NK-92 treated with Interleukin-12 subunit alpha and Interleukin-12 subunit beta, amount 100 ng/mL, for 24 hours (cell line): ENCODE results near the gene PPP2R3A.
"Not testable (repeated sequence)": the region's sequence is repeated elsewhere in the genome, so short reads cannot be mapped to it uniquely, and the experiment has no call there.

Experiments
- DNase-seq: peaks from one replicate; lab custom pipeline; 2025; lab: John Stamatoyannopoulos, UW

PPP2R3A gene, protein sequence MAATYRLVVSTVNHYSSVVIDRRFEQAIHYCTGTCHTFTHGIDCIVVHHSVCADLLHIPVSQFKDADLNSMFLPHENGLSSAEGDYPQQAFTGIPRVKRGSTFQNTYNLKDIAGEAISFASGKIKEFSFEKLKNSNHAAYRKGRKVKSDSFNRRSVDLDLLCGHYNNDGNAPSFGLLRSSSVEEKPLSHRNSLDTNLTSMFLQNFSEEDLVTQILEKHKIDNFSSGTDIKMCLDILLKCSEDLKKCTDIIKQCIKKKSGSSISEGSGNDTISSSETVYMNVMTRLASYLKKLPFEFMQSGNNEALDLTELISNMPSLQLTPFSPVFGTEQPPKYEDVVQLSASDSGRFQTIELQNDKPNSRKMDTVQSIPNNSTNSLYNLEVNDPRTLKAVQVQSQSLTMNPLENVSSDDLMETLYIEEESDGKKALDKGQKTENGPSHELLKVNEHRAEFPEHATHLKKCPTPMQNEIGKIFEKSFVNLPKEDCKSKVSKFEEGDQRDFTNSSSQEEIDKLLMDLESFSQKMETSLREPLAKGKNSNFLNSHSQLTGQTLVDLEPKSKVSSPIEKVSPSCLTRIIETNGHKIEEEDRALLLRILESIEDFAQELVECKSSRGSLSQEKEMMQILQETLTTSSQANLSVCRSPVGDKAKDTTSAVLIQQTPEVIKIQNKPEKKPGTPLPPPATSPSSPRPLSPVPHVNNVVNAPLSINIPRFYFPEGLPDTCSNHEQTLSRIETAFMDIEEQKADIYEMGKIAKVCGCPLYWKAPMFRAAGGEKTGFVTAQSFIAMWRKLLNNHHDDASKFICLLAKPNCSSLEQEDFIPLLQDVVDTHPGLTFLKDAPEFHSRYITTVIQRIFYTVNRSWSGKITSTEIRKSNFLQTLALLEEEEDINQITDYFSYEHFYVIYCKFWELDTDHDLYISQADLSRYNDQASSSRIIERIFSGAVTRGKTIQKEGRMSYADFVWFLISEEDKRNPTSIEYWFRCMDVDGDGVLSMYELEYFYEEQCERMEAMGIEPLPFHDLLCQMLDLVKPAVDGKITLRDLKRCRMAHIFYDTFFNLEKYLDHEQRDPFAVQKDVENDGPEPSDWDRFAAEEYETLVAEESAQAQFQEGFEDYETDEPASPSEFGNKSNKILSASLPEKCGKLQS (N-terminal part only)

DNA sequence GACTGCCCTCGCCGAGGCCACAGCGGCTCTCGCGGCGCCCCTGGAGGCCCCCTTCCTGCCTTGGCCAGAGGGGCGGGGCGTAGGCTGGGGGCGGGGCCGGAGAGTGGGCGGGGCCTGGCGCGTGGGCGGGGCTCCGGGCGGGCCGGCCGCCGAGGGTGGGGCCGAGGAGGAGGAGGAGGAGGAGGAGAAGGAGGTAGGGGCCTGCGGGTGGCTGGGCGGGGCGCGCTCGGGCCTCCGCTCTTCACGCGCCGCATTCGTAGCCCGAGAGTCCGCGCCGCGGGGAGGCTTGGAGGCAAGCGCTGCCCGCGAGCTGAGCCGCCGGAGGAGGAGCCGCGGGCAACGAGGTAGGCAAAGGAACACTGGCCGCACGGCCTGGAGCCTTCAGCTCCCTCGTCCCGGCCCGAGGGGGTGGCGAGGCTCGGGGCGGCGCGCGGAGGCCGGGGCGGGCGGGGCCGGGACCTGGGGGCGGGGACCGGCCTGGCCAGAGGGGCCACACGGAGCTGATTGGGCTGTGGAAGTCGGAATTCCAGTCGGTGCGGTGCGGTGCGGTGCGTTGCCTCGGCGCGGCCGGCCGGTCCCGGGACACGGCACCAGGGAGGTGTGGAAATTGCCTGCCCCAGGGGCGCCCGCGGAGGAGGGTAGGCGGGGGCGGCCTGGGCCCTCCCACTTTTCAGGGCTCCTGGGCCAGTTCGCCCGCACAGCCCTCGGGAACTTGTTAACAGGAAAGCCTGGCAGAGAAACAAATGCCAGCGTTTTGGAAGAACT, at the start of gene PPP2R3A:
TSS of gene PPP2R3A (plus strand) at position 223 of the 765 bp plus-strand sequence. CDS start 35,771 bp downstream, outside the sequence.
- DNase-seq, result no peak

DNA sequence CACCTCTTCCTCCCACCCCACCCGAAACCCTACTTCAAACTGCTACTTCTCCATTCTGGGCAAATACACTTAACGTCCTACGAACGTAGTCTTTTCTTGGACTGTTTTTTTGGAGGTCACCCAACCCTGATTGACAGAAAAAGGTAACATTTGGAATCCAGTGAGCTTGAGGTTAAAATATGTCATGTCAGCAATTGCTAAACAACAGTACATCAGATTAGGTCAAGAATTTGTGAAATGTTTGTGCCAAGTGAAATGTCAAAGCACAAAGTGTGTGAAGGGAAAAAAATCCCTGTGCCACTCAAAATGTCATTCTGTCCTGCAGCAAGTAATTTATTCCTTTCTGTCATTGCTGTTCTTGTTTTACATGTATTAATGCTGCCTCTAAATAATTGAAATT, 49.2 kb upstream of the PPP2R3A start:
- no peak for DNase-seq

DNA sequence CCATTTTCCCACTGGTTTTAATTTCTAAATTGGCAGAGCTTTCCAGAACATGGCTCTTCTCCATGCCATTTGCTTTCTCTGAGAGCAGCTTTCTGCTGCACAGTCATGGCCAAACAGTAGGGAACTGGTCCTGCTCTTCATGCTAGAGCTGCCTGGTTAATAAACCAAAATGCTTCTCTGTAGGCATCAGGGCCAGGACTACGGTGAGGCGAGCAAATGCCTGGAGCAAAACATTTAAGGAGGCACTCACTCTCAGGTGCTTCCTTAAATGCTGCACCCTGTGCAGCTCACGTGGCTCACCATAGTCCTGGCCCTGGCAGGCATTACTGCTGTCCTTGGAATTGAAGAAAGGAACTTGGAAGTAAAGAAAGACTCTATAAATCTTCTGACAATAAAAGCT, 48.5 kb upstream of the PPP2R3A start:
- no peak for DNase-seq

DNA sequence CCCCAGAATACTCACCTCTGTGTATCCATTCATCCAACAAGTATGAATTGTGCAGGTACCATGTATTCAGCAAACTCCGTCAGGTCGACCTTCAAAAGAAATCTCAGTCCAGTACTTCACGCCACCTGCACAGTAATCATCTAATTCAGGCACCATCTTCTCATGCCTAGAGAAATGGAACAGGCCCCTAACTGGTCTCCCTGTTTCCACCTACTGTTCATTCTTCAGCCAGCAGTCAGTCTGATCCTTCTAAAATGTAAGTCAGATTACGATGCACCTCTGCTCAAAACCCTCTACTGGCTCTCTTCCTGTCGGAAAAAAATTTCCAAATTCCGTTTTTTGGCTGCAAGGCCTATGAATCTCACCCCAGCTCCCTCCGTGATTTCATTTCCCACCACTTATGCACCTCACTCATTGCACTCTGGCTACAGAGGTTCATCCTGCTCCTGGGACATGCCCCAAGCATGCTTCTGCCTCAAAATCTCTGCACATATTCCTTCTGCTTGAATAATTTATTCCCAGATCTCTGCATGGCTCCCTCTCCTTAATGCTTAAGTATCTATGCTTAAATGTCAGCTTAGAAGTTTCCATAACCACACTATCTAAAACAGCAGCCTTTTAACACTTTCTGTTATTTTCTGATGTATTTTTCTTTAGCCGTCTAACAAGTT, 47.5 kb upstream of the PPP2R3A start:
- no peak for DNase-seq

DNA sequence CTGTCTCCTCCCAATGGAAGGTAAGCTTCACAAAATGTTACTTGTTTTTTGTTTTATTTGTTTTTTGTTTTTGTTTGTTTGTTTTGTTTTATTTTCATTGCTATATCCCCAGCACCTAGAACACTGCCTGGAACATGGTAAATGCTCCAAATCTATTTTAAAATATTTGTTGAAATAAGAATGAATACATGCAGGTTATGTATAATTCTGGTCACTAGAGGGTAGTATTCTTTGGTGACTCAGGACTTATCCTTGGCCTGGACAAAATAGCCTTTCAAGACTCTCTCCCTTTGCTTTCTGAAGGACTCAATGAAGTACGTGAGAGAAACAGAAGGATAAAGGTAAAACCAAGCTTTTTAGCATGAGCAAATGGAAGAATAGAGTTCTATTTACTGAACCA, 46.9 kb upstream of the PPP2R3A start:
- DNase-seq, result no peak

DNA sequence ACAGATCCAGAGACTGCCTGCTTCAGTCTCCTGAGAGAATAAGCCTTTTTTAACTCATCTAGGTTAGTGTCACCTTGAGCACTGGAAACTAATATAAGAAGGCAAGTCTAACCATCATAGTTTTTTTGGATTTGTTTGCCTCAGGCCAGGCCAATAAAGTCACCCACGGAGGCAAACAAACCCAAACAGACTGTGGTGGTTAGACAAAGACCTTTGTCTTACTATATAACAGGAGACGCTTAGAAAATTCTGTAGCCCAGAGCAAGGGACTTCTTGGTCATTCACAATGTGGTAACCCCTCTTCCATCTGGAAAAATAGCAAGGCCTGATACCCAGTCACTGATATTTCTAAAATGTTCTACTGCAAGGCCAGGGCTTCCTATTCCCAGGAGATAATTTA, 45.3 kb upstream of the PPP2R3A start:
- DNase-seq, result no peak

DNA sequence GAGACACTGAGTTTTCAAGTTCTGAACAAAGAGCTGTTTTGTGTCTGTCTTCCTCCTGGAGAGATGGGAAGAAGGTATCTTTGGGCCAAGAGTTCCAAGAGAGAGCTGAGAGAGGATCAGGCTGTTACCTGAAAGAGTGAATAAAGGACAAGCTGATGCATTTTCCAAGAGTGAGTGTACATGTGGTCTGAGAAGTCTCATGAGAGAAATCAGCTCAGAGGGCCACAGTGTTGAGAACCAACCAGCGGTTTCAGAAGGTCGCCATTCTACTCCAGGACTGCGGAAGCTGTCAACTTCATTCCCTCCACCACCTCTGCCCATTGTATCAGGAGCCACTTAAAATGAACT, 42.7 kb upstream of the PPP2R3A start:
- DNase-seq, result no peak

DNA sequence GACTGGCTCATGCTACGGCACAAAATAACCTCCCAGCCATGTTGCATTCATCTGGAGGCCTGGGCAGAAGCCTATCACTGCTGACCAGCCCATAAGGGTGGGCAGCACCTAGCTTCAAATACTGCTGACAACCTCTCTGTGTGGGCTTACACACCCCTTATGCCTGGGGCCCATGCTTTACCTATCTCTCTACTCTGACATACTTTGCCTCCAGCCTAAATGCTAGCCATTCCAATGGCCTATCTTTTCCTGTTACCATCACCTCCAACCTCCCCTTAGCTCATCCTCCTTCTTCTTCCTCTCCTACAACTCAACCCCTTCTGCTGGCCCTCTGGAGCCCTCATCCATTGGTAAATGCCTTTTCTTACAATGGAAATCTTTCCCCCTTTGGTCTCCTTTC, 41.0 kb upstream of the PPP2R3A start:
- no peak for DNase-seq

DNA sequence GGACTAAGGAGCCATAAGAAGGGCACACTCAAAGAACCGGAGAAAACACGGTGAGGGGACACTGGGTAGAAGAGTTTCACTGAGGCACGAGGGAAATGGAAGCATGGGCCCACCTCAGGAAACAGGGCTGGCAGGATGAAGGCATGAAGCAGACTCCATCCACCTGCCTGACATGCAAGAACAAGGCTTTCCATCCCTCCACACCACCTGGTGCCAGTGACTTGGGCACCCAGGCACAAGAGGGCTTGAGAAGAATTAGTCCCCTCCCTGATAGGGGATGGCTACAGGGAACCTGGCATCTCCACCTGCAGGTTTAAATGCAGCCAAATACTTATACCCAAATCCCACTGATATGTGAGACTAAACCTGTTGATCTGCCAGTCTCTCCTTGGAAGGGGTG, 38.9 kb upstream of the PPP2R3A start:
- DNase-seq, result no peak

DNA sequence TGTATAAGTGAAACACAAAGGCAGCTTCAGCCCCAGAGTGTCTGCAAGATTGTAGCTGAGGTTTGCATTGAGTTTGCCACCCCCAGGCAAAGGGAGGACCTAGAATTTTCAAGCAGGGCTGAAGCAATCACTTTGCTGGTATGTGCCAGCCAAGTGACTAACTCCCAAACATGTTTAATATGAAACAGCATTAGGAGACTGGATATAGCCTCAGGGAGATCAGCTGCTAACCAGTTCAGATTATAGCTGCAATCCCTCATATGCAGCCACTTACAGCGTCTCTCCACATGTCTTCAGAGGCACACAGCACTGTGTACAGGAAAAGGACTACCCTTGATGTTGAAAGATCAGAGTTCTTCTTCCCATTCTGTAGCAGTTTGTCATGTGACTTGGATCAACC, 38.4 kb upstream of the PPP2R3A start:
- DNase-seq, result no peak

DNA sequence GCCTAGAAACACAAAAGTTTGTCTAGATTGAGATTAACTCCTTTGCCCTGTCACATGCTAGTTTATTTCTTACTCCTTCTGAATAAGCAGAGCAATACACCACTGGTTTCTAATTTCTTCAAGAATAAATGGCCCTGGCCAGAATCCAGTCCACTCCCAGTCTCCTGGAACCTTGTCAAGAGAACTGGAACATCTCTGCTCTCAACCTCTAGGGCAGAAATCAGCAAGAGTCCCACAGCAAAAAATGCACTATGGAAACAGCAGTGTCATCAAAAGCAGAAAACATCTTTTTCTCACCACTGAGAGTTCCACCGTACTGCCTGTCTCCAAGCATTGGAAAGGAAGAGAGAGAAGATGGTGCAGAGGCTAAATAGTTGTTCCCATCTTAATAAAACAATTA, 35.9 kb upstream of the PPP2R3A start:
- no peak for DNase-seq

DNA sequence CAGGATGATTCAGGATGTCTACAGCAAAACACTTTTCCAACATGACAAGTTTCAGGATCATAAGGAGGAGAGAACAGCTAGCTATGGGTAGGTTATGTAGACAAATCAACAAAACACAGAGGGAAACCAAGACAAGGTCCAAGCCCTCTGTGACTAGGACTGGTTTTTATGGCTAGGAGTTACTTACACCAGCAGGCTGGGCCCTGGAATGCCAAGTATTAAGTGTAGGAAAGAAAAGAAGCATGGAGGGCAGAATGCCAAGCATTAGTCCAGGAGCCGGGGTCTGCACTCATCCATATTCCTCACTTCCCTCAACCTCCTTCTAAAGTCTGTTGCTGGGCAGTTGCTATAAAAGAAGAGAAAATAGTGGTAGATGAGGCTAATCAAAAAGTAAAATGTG, 35.3 kb upstream of the PPP2R3A start:
- no peak for DNase-seq

DNA sequence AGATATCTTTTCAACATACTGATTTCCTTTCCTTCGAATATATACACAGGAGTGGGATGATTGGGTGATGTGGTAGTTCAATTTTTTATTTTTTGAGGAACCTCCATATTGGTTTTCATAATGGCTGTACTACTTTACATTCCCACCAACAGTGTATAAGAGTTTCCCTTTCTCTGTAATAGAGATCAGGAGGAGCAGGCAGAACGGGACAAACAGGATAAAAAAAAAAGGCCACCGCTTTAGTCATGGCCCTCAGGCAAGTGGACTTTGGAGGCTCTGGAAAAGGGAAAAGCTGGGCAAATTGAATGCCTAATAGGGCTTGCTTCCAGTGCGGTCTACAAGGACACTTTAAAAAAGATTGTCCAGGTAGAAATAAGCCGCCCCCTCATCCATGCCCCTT, 30.4 kb upstream of the PPP2R3A start:
- DNase-seq, result not testable (repeated sequence)

DNA sequence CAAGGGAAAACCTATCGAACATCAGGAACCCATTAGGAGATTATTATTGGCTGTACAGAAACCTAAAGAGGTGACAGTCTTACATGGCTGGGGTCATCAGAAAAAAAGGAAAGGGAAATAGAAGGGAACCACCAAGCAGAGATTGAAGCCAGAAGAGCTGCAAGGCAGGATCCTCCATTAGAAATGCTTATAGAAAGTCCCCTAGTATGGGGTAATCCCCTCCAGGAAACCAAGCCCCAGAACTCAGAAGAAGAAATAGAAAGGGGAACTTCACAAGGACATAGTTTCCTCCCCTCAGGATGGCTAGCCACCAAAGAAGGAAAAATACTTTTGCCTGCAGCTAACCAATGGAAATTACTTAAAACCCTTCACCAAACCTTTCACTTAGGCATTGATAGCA, 27.8 kb upstream of the PPP2R3A start:
- DNase-seq, result not testable (repeated sequence)

DNA sequence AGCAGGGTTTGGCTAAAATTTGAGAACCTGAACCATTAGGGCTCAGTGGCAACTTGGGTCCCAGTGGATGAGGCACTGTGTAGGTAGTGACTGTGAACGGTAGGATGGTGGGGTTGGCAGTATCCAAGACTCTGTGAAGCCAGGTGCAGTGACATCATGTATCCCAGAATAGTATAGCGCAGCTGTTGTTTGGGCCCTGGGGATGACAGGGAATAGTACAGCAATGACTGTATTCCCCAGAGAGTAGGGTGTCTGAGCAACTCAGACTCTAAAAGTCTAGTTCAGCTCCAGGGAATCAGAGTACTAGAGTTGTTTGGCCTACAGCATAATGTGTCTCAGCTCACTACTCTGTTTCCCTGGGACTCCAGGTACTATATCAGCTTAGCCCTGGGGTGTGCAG, 20.7 kb upstream of the PPP2R3A start:
- no peak for DNase-seq

DNA sequence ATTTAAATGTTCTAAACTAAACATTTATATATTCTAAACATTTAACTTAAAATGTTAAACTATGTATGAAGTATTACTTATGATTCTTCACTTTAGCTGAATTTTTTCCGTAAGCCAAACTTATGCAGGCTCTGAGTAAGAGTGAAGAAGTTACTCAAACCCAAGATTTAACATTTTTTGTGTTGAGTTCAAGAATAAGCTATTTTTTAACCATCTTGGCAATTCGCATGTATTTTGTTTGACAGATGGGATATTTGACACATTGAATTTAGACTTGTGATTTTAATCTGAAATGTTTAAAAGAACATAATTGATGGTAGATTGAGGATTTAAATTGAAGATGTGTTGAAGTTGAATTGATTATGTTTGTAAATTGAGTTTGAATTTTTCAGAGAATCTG, 14.6 kb upstream of the PPP2R3A start:
- no peak for DNase-seq

DNA sequence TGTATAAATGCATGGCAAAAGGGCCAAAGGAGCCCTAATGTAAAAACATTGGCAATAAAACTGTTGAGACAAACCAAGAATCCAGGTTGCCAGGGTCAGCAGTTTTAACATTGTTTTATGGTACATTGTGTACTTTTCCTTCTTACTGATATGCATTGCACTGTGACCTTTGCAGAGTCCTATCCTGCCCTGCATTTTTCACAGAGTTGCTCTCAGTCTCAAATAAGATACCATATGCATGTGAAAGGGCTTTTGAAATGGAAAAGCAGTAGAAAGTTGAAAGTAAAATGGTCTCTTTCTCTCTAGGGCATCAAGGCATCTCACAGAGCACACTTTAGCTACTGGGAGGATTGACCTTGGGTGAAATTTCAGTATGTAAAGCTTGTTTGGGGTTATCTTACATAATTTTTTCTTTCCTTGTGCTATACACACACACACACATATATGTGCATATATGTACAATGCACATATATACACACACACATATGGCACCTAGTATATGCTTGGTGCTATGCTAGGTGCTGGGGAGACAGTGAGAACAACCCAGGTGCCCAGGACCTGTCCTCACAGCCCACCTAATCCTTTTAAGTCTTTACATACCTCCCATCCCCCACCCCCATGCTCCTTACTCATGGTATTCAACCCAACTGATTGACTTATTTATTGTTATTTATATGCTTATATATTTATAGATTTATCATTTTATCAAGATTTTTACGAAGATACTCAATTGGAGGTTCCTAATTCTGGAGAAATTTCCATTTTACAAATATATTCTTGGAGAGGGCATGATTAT, 1.2 kb upstream of the PPP2R3A start:
- DNase-seq, result no peak

DNA sequence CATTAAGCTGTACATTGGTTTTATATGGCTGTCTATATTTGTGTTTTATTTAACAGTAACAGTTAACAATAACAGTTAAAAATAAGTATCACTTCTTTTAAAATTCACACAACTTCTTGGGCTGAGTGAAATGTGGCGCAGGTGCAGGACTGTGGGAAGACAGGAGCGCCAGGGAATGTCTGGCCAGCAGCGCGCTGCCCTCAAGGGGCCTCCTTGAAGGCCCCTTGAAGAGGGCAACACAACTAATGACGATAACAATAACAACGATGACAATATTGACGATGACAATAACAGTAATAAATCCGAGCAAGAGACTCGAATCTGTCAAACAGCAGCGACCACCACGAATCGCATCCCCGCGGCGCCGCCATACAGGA, 411 bp upstream of the PPP2R3A start:
- DNase-seq, result no peak

DNA sequence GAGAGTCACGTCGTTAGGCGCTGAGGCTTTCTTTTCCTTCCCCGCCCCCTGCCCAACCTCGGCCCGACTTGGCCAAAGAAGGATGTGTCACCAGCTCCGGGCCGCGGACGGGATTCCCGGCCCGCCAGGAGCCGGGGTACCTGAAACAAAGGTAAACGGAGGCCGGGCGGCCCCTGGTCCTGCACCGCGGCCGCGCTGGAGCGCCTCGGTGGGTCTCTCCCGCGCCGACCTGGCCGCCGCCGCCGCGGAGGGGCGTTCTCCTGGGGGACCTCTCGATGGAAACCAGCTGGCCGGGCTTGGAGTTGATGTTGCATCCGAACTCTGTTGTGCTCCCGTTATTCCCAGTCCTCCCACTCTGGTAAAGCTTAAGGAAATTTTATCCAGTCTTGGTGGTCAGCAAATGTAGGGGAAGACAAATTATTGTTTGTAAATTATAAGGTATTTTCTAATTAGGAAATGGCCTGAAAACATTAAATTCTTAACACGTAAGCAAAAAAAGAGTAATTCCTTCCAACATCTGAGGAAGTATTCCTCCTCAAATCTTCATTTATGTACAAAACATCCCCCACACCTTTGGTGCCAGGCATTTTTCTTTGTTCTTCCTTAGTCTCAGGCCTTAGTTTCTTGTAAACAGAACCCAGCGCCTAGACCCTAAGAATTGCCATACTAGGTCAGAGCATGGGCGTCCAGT, 888 bp downstream of the PPP2R3A start:
- DNase-seq, result no peak

DNA sequence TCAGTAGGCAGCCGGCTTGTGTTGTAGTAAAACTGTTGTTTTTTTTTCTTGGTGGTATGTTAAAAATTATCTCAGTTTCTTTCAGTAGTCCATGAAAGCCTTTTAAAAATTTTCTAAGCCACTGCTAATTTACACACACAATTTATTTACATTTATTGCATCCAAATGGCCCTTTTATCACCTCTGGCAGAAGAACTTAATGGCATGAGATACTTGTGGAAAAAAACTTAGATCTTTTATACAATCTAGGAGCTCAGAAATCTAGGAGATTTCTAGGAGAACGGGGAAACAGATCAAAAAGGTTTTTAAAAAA, 1.4 kb downstream of the PPP2R3A start:
- no peak for DNase-seq
